ENCODE results near the gene ATOH8.

Gene ATOH8

DNA sequence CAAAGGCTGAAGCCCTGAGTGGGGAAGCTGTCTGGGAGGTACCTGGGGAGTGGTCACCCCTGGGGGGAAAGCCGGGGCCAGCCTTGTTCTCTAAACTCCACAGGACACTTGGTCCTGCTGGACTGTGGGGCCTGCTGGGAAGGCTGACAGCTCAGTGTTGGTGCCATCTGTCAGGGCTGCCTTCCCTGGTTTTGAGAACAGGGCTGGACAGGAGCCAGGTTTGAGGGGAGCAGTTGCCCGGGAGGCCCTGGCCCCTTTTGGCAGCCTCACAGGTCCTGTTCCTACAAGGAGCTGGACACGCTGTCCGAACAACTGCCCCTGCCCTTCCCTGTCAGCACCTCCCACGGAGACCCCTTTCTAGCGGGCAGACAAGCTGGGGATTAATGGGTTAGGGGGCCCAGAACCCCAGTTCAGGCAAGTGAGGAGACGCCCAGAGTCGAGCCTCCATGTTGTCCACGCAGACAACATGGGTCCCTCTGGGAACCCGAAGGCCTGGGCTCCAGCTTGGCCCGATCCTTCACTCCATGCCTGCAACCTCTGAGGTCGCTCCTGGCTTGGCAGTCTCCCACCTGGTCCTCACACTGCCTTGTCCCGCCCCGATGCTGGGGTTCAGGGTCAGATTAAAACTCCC lies 40.8 kb downstream of the ATOH8 start:
- TF ChIP-seq CTCF (conservative IDR thresholded peaks at IDR 0.05) (no peak), ZFX (IDR thresholded peaks at IDR 0.05) (no peak)
- H3K27ac ChIP-seq, result no peak overlapping the region

DNA sequence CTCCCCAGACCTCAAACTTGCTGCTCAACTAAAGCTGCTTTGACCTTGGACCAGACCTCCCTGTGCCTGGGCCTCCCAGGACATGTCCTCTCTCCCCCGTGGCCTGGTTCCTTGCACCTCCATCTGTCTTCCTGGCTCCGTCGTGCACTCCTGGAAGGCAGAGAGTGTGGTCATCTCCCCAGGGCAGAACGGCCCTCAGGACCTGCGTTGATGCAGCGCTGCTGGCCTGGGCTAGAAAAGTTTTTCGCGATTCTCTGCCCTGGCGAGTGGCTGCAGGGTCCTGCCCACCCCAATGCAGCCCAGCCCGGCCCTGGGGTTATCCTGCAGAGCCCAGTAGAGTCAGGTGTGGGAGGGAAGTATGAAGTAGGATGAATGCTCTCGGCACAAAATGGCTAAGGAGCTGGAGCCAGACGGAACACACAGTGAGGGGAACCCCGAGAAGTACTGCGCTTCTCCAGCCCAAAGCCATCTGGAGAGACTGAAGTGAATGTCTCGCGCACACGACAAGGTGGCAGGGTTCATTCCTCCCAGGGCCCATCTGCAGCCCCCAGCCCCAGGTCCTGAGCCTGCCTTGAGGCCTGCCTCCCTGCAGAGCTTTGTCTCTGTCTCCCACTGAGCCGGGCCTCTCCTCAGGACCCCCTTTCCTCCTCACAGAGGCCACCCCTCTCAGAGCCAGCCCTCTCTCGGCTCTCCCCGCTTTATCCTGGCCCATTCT lies 41.7 kb downstream of the ATOH8 start:
- H3K27ac ChIP-seq, result no peak overlapping the region
- TF ChIP-seq ZFX (IDR thresholded peaks at IDR 0.05) (no peak), CTCF (conservative IDR thresholded peaks at IDR 0.05) (no peak)

GRCh38 chr2:85796046-85796340 lies 42.2 kb downstream of the ATOH8 start:
- H3K27ac ChIP-seq, result no peak overlapping the region
- TF ChIP-seq ZFX (IDR thresholded peaks at IDR 0.05) (no peak), CTCF (conservative IDR thresholded peaks at IDR 0.05) (no peak)

GRCh38 chr2:85796341-85797262 lies 42.8 kb downstream of the ATOH8 start:
- no peak overlapping the region for H3K27ac ChIP-seq
- TF ChIP-seq ZFX (IDR thresholded peaks at IDR 0.05) (no peak), CTCF (conservative IDR thresholded peaks at IDR 0.05) (no peak)

DNA sequence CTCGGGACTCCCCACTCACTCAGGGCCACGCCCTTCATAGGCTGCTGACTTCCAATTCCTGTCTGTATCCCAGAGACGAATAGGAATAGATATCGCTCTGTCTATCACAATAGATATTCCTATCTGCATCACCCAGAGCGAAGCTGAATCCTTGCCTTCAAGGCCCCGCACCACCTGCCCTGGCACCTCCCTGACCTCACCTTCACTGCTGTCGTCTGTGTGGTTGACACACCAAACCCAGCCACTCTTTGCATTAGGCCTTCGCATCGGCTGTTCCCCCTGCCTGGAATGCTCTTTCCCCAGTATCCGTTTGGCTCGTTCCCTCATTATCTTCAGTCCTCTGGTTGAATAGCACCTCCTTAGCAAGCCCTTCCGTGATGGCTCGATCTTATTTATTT lies 43.5 kb downstream of the ATOH8 start:
- TF ChIP-seq ZFX (IDR thresholded peaks at IDR 0.05) (no peak), CTCF (conservative IDR thresholded peaks at IDR 0.05) (no peak)

DNA sequence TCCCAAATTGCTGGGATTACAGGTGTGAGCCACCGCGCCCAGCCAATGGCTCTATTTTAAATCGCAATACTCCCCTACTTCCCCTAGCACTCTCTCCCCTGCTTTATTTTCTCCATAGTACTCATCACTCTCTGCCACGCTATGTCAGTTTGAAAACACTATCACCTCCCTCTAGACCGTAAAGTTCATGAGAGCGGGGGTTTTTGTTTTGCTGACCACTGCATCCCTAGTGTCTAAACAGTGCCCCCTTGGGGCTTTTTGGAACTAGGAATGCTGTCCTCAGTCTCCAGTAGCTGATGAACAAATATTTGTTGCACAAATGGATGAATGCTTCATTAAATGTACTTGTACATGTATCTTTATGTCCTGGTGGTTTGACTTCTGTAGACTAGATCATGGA lies 44.1 kb downstream of the ATOH8 start:
- TF ChIP-seq ZFX (IDR thresholded peaks at IDR 0.05), result no peak
- TF ChIP-seq CTCF (conservative IDR thresholded peaks at IDR 0.05), result no peak; the same call in 1 of the 2 replicates
- H3K27ac ChIP-seq, result no peak overlapping the region

More for the DNA sequence above, 43.5 kb downstream of the ATOH8 start:
- H3K27ac ChIP-seq, result no peak overlapping the region

Data from C4-2B (cell line).